ENCODE measurements around the gene RERE. TPM values are rescaled to one million over a fixed set of nuclear protein-coding genes. Genes with fewer than 3 reads are reported as not detected.

The RERE gene
- polyA plus RNA-seq, 1 experiment, result 14.3 TPM

- Histone ChIP-seq H3K9me3 (ENCODE audit: control insufficient read depth, insufficient read depth, low read length) (no peaks in the 10 kb centered on the region), H3K27ac (ENCODE audit: low read depth, low read length) (no peak overlapping the region), H3K4me3 (ENCODE audit: low read depth, low read length) (no peak overlapping the region), H3K27me3 (ENCODE audit: control insufficient read depth, insufficient read depth, low read length) (no peaks in the 10 kb centered on the region)
- TF ChIP-seq, protein P1, sequence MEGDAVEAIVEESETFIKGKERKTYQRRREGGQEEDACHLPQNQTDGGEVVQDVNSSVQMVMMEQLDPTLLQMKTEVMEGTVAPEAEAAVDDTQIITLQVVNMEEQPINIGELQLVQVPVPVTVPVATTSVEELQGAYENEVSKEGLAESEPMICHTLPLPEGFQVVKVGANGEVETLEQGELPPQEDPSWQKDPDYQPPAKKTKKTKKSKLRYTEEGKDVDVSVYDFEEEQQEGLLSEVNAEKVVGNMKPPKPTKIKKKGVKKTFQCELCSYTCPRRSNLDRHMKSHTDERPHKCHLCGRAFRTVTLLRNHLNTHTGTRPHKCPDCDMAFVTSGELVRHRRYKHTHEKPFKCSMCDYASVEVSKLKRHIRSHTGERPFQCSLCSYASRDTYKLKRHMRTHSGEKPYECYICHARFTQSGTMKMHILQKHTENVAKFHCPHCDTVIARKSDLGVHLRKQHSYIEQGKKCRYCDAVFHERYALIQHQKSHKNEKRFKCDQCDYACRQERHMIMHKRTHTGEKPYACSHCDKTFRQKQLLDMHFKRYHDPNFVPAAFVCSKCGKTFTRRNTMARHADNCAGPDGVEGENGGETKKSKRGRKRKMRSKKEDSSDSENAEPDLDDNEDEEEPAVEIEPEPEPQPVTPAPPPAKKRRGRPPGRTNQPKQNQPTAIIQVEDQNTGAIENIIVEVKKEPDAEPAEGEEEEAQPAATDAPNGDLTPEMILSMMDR (IDR thresholded peaks at IDR 0.05; ENCODE audit: low read depth, low read length), result no peak
- DNase-seq (ENCODE audit: low read depth, low spot score), result no peak
- ChIA-PET CTCF (interaction anchor here (1.6 kb wide), 1 partner anchor 8 kb away, joined by 3 read pairs; no protein-coding TSS in a partner anchor), POLR2A (interaction anchor here (0.6 to 0.9 kb wide), 2 partner anchors 32 to 593 kb away, joined by 3 to 4 read pairs; no protein-coding TSS in a partner anchor)
These were observed 242.5 kb downstream of the RERE start for GRCh38 chr1:8574985-8575384.

DNA sequence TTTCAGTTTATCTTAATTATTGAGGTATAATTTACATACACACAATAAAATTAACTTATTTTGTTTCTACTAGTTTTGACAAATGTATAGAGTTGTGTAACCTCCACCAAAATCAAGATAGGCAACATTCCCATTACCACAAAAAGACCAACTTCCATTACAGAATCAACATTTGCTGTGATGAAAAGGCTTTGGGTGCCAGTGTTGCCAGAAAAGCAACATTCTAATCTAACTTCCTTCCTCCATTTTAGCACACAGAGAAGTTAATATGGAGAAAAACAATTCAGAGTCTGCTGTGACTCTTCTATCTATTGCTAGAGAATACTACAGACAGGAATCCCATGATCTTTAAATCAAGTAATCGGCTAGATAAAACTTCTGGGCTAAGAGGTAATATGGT, 245.3 kb downstream of the RERE start:
- no peak for DNase-seq (ENCODE audit: low read depth, low spot score)
- ChIA-PET CTCF (interaction anchor here (1.8 to 4.0 kb wide), 6 partner anchors 8 to 154 kb away, joined by 5 to 30 read pairs (median 16); no protein-coding TSS in a partner anchor), POLR2A (no interaction called here)
- Histone ChIP-seq H3K27me3 (ENCODE audit: control insufficient read depth, insufficient read depth, low read length) (no peaks in the 10 kb centered on the region), H3K4me3 (ENCODE audit: low read depth, low read length) (no peak overlapping the region), H3K27ac (ENCODE audit: low read depth, low read length) (no peak overlapping the region), H3K9me3 (ENCODE audit: control insufficient read depth, insufficient read depth, low read length) (no peaks in the 10 kb centered on the region)
- TF ChIP-seq, protein P1 (IDR thresholded peaks at IDR 0.05; ENCODE audit: low read depth, low read length), result no peak

DNA sequence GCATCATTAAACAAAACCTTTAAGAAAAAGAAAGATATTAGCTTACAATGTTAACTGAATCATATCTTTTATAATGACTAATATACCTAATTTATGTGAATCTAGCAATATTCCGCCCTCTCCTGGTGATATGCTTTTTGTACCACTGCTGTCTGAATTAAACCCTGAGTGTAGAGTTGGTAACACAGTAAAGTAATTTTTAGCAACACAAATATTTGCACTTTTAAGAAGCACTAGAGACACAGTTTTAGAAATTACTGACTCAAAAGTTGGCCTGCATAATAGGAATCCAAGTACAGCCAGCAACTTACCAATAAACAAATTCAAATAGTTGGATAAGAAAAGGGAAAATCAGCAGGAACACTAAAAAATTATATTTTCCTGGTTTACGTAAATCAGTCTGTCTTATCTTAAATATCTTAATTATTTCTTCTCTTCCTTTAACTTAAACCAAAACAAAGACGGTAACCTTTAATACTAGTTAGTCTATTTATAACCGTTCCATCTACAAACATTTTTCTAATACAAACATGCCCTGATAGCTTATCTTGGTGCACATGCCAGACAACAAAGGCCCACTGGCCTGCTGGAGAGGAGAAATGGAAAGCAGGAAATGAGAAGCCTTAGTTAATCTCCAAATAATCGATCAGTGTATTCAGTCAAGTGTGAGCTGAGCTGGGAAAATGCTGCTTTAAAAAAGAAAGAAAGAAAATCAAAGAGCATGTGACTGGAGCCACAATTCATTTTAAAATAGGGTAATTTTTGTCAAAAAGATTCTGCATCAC, 246.0 kb downstream of the RERE start:
- TF ChIP-seq, protein P1 (IDR thresholded peaks at IDR 0.05; ENCODE audit: low read depth, low read length), result peak; percentile 61
- H3K27me3 ChIP-seq (ENCODE audit: control insufficient read depth, insufficient read depth, low read length), result no peaks in the 10 kb centered on the region
- no peaks in the 10 kb centered on the region for H3K9me3 ChIP-seq (ENCODE audit: control insufficient read depth, insufficient read depth, low read length)
- no peak for DNase-seq (ENCODE audit: low read depth, low spot score)
- no peak overlapping the region for H3K27ac ChIP-seq (ENCODE audit: low read depth, low read length)
- ChIA-PET POLR2A (interaction anchor here (0.6 kb wide), 1 partner anchor 19 kb away, joined by 3 read pairs; no protein-coding TSS in a partner anchor), CTCF (interaction anchor here (0.5 to 4.0 kb wide), 32 partner anchors 8 to 1519 kb away, joined by 3 to 30 read pairs (median 4); no protein-coding TSS in a partner anchor)
- no peak overlapping the region for H3K4me3 ChIP-seq (ENCODE audit: low read depth, low read length)

DNA sequence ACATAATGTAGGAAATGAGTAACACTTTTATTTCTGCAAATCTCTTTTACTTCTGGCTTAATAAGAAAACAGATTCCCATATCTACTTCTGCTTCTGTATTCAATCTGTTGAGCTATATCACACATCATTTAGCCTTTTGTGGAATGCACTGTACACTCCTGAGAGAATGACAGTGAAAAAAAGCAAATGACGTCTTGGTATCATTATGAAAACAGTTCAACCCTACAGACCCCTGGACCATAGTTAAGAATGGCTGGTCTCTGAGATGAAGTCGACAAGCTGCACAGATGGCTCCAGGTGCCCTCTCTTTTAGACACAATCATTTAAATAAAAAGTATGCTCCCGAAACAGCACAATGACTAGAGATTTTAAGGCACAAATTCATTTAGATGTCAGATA, 247.0 kb downstream of the RERE start:
- DNase-seq (ENCODE audit: low read depth, low spot score), result no peak
- no peaks in the 10 kb centered on the region for H3K27me3 ChIP-seq (ENCODE audit: control insufficient read depth, insufficient read depth, low read length)
- H3K9me3 ChIP-seq (ENCODE audit: control insufficient read depth, insufficient read depth, low read length), result no peaks in the 10 kb centered on the region
- H3K4me3 ChIP-seq (ENCODE audit: low read depth, low read length), result no peak overlapping the region
- CTCF ChIA-PET, result interaction anchor here (0.6 to 4.0 kb wide), 31 partner anchors 9 to 1520 kb away, joined by 3 to 30 read pairs (median 4); no protein-coding TSS in a partner anchor
- TF ChIP-seq, protein P1 (IDR thresholded peaks at IDR 0.05; ENCODE audit: low read depth, low read length), result no peak
- POLR2A ChIA-PET, result no interaction called here
- no peak overlapping the region for H3K27ac ChIP-seq (ENCODE audit: low read depth, low read length)

- POLR2A ChIA-PET, result no interaction called here
- H3K4me3 ChIP-seq (ENCODE audit: low read depth, low read length), result no peak overlapping the region
These were observed 248.2 kb downstream of the RERE start for GRCh38 chr1:8569242-8569641.

More at GRCh38 chr1:8569242-8569641, 248.2 kb downstream of the RERE start:
- DNase-seq (ENCODE audit: low read depth, low spot score), result no peak
- no peak overlapping the region for H3K27ac ChIP-seq (ENCODE audit: low read depth, low read length)
- CTCF ChIA-PET, result interaction anchor here (0.6 to 4.0 kb wide), 8 partner anchors 8 to 297 kb away, joined by 3 to 30 read pairs (median 4); no protein-coding TSS in a partner anchor
- no peaks in the 10 kb centered on the region for H3K27me3 ChIP-seq (ENCODE audit: control insufficient read depth, insufficient read depth, low read length)
- no peaks in the 10 kb centered on the region for H3K9me3 ChIP-seq (ENCODE audit: control insufficient read depth, insufficient read depth, low read length)
- TF ChIP-seq, protein P1 (IDR thresholded peaks at IDR 0.05; ENCODE audit: low read depth, low read length), result no peak

All from AG04450 (cell line).